Measurements from ENCODE around the gene ORMDL1.

- TF ChIP-seq, protein P1, sequence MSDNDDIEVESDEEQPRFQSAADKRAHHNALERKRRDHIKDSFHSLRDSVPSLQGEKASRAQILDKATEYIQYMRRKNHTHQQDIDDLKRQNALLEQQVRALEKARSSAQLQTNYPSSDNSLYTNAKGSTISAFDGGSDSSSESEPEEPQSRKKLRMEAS (IDR thresholded peaks at IDR 0.05; ENCODE audit: low read depth, low read length): no peak
- TF ChIP-seq, protein P2, sequence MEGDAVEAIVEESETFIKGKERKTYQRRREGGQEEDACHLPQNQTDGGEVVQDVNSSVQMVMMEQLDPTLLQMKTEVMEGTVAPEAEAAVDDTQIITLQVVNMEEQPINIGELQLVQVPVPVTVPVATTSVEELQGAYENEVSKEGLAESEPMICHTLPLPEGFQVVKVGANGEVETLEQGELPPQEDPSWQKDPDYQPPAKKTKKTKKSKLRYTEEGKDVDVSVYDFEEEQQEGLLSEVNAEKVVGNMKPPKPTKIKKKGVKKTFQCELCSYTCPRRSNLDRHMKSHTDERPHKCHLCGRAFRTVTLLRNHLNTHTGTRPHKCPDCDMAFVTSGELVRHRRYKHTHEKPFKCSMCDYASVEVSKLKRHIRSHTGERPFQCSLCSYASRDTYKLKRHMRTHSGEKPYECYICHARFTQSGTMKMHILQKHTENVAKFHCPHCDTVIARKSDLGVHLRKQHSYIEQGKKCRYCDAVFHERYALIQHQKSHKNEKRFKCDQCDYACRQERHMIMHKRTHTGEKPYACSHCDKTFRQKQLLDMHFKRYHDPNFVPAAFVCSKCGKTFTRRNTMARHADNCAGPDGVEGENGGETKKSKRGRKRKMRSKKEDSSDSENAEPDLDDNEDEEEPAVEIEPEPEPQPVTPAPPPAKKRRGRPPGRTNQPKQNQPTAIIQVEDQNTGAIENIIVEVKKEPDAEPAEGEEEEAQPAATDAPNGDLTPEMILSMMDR (IDR thresholded peaks at IDR 0.05; ENCODE audit: low read depth, low read length): no peak
- TF ChIP-seq POLR2A (IDR thresholded peaks at IDR 0.05; ENCODE audit: extremely low read depth, insufficient read length): no peak
These were observed 13.8 kb upstream of the ORMDL1 start for GRCh38 chr2:189797902-189798301.

All from NB4 (cell line).